ENCODE measurements around the gene NDST4.
"Not testable (repeated sequence)": the region's sequence is repeated elsewhere in the genome, so short reads cannot be mapped to it uniquely, and the experiment has no call there.

DNA sequence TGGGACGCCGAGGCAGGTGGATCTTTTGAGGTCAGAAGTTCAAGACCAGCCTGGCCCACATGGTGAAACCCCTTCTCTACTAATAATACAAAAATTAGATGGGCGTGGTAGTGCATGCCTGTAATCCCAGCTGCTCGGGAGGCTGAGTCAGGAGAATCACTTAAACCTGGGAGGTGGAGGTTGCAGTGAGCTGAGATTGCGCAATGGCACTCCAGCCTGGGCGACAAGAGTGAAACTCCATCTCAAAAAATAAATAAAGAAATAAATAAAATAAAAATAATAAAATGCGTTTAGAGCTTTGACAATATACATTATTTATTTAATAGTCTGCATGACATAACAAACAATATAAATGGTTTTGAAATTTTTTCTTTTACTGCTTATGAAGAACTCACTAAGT, 133.0 kb downstream of the NDST4 start:
- TF ChIP-seq, protein P1, sequence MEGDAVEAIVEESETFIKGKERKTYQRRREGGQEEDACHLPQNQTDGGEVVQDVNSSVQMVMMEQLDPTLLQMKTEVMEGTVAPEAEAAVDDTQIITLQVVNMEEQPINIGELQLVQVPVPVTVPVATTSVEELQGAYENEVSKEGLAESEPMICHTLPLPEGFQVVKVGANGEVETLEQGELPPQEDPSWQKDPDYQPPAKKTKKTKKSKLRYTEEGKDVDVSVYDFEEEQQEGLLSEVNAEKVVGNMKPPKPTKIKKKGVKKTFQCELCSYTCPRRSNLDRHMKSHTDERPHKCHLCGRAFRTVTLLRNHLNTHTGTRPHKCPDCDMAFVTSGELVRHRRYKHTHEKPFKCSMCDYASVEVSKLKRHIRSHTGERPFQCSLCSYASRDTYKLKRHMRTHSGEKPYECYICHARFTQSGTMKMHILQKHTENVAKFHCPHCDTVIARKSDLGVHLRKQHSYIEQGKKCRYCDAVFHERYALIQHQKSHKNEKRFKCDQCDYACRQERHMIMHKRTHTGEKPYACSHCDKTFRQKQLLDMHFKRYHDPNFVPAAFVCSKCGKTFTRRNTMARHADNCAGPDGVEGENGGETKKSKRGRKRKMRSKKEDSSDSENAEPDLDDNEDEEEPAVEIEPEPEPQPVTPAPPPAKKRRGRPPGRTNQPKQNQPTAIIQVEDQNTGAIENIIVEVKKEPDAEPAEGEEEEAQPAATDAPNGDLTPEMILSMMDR (conservative IDR thresholded peaks at IDR 0.05 in 1 of 2, IDR thresholded peaks at IDR 0.05 in 1 of 2; ENCODE audit: low read depth in 1 of 2, low read length in 2 of 2), result not testable (repeated sequence)
- not testable (repeated sequence) for TF ChIP-seq EZH2 (IDR thresholded peaks at IDR 0.05; ENCODE audit: low read length, missing control alignments)
